GM23248 (cell line): ENCODE measurements around the gene ZNF768. TPM values are rescaled to one million over a fixed set of nuclear protein-coding genes. Genes with fewer than 3 reads are reported as not detected.

ENCODE experiments used
- DNase-seq: peaks from one replicate; pipeline ENCODE4 v3.0.0-alpha.2; 2015
- H2AFZ ChIP-seq: fragments of 200-600 bp; sonication (generic); 2 replicates; pipeline ENCODE4 v1.6.1; 2016; ENCODE audit warnings: antibody characterized with exemption
- H3F3A ChIP-seq: fragments of 200-600 bp; sonication (generic); 2 replicates; pipeline ENCODE4 v1.6.1; 2016; ENCODE audit warnings: mild to moderate bottlenecking, antibody characterized with exemption, mixed run types; ENCODE audit not compliant: insufficient read depth
- H3K27ac ChIP-seq: fragments of 200-600 bp; sonication (generic); 2 replicates; pipeline ENCODE4 v1.5.1; 2016; ENCODE audit warnings: mild to moderate bottlenecking
- H3K27me3 ChIP-seq: fragments of 200-600 bp; sonication (generic); replicated peaks from 2 replicates; pipeline ENCODE4 v1.6.1; 2016; ENCODE audit warnings: mild to moderate bottlenecking; ENCODE audit not compliant: insufficient read depth
- H3K36me3 ChIP-seq: fragments of 200-600 bp; sonication (generic); 2 replicates; pipeline ENCODE4 v1.6.1; 2016; ENCODE audit warnings: low read depth, mild to moderate bottlenecking
- H3K4me1 ChIP-seq: fragments of 200-600 bp; sonication (generic); 2 replicates; pipeline ENCODE4 v1.6.1; 2016; ENCODE audit warnings: mild to moderate bottlenecking; ENCODE audit not compliant: insufficient read depth
- H3K4me2 ChIP-seq: fragments of 200-600 bp; sonication (generic); one replicate; pipeline ENCODE4 v1.6.1; 2016; ENCODE audit warnings: mild to moderate bottlenecking; ENCODE audit not compliant: unreplicated experiment
- H3K4me3 ChIP-seq: fragments of 200-600 bp; sonication (generic); 2 replicates; pipeline ENCODE4 v1.5.1; 2016; ENCODE audit warnings: mild to moderate bottlenecking
- H3K79me2 ChIP-seq: fragments of 200-600 bp; sonication (generic); 2 replicates; pipeline ENCODE4 v1.6.1; 2016; ENCODE audit warnings: mild to moderate bottlenecking; ENCODE audit not compliant: insufficient read depth
- H3K9ac ChIP-seq: fragments of 200-600 bp; sonication (generic); 2 replicates; pipeline ENCODE4 v1.6.1; 2016; ENCODE audit warnings: mild to moderate bottlenecking
- H3K9me2 ChIP-seq: fragments of 200-600 bp; sonication (generic); 2 replicates; pipeline ENCODE4 v1.6.1; 2016; ENCODE audit warnings: mixed run types, mild to moderate bottlenecking, moderate library complexity; ENCODE audit not compliant: insufficient read depth
- H3K9me3 ChIP-seq: fragments of 200-600 bp; sonication (generic); one replicate; pipeline ENCODE4 v1.6.1; 2017; ENCODE audit warnings: low read depth
- H4K20me1 ChIP-seq: fragments of 200-600 bp; sonication (generic); 2 replicates; pipeline ENCODE4 v1.6.0; 2016; ENCODE audit not compliant: insufficient read depth
- EZH2 ChIP-seq: fragments of 200-600 bp; sonication (generic); IDR thresholded peaks from 2 replicates; pipeline ENCODE4 v1.6.1; 2018; ENCODE audit warnings: antibody characterized with exemption, mild to moderate bottlenecking; ENCODE audit not compliant: insufficient read depth, poor library complexity, severe bottlenecking
- EZH2phosphoT487 ChIP-seq: fragments of 200-600 bp; sonication (generic); IDR thresholded peaks from 2 replicates; pipeline ENCODE4 v1.6.1; 2018; ENCODE audit warnings: antibody characterized with exemption, moderate library complexity, mild to moderate bottlenecking, low read depth; ENCODE audit not compliant: insufficient read depth
- WGBS, 2 experiments: methylation state at CpG; one replicate each; pipeline ENCODE4 v1.1.6; 2015 to 2017; ENCODE audit warnings: low lambda C conversion rate in 2 of 2, low coverage in 1 of 2; ENCODE audit errors: missing lambda C conversion rate in 2 of 2; 5-methylcytosine and 5-hydroxymethylcytosine counted together
- in situ Hi-C: fragments of 300-500 bp; cut with MboI; formaldehyde crosslinking; loops from 2 replicates; pipeline ENCODE4 v1.15.0; 2020
- polyA plus RNA-seq: library from polyadenylated mRNA; unstranded; fragments of >200 nt; fragmentation: Nextera tagmentation; extraction: Ambion mirVana; gene quantifications from 2 replicates; pipeline ENCODE4 v1.2.1, GENCODE V29; 2016
- total RNA-seq: library from RNA; depleted of rRNA; stranded (reverse); fragments of >200 nt; shearing (Covaris generic); gene quantifications from 2 replicates; pipeline ENCODE4 v1.2.3, GENCODE V29; 2014

ZNF768 gene
- total and polyA plus RNA-seq, 2 experiments from 2014 or later, result 5.0 to 38.4 TPM

DNA sequence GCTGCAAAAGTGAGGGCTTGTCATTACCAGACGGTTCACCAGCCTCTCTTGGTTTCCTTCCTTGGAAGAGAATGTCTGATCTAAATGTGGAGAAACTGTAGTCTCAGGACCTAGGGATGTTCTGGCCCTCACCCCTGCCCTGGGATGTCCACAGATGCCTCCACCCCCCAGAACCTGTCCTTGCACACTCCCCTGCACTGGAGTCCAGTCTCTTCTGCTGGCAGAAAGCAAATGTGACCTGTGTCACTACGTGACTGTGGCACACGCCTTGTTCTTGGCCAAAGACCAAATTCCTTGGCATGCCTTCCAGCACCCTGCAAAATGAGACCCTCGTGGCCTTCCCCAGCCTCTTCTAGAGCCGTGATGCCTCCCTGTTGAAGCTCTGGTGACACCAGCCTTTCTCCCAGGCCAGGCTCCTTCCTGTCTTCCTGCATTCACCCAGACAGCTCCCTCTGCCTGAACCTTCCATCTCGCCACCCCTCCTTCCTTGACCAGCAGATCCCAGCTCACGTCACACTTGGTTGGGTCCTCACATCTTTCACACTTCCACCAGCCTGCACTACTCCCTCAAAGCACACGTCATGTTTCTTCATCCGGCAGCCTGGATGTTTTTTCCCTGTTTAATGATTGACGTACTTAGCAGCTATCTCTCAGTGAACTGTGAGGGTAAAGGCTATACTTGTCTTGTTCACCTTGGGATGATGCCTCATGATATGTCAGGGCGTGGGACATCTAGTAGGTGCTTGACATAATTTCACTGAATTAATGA lies 4.3 kb downstream of the ZNF768 start:
- DNase-seq, result no peak
- in situ Hi-C loops, result no loop called here
- no peaks in the 10 kb centered on the region for H4K20me1 ChIP-seq
- no peak overlapping the region for H3K9ac ChIP-seq
- no peaks in the 10 kb centered on the region for H3K9me2 ChIP-seq
- no peak for TF ChIP-seq EZH2
- no peak for TF ChIP-seq EZH2phosphoT487
- no peaks in the 10 kb centered on the region for H3K79me2 ChIP-seq
- 0 out of 2 replicates have a peak, but pooled peaks cover 7% of the 10 kb centered on the region for H3F3A ChIP-seq
- 46 to 50% methylated on average over 11 of the region's 11 CpGs for WGBS, 2 experiments
- no peak overlapping the region for H3K4me2 ChIP-seq
- no peak overlapping the region for H2AFZ ChIP-seq
- H3K4me1 ChIP-seq, result no peaks in the 10 kb centered on the region
- H3K27ac ChIP-seq, result no peak overlapping the region
- no peaks in the 10 kb centered on the region; the same call in 1 of the 2 replicates for H3K27me3 ChIP-seq
- no peak overlapping the region for H3K4me3 ChIP-seq
- H3K9me3 ChIP-seq, result no peaks in the 10 kb centered on the region
- no peaks in the 10 kb centered on the region for H3K36me3 ChIP-seq

DNA sequence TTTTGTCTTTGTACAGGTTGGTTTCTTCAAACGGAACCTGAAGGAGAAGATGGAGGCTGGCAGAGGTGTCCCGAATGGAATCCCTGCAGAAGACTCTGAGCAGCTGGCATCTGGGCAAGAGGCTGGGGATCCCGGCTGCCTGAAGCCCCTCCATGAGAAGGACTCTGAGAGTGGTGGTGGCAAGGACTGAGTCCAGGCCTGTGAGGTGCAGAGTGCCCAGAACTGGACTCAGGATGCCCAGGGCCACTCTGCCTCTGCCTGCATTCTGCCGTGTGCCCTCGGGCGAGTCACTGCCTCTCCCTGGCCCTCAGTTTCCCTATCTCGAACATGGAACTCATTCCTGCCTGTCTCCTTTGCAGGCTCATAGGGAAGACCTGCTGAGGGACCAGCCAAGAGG lies 4.9 kb downstream of the ZNF768 start:
- H3K36me3 ChIP-seq, result no peaks in the 10 kb centered on the region
- no peaks in the 10 kb centered on the region for H3K4me1 ChIP-seq
- no peak overlapping the region for H3K4me3 ChIP-seq
- H3K27me3 ChIP-seq, result no peaks in the 10 kb centered on the region; the same call in 1 of the 2 replicates
- H3K4me2 ChIP-seq, result no peak overlapping the region
- 0 out of 2 replicates have a peak, but pooled peaks cover 7% of the 10 kb centered on the region for H3F3A ChIP-seq
- no peak for DNase-seq
- no peak for TF ChIP-seq EZH2phosphoT487
- in situ Hi-C loops, result no loop called here
- H3K27ac ChIP-seq, result no peak overlapping the region
- H3K79me2 ChIP-seq, result no peaks in the 10 kb centered on the region
- WGBS, 2 experiments, result 85 to 93% methylated on average over 7 of the region's 7 CpGs
- no peaks in the 10 kb centered on the region for H3K9me2 ChIP-seq
- no peak overlapping the region for H2AFZ ChIP-seq
- H3K9me3 ChIP-seq, result no peaks in the 10 kb centered on the region
- no peaks in the 10 kb centered on the region for H4K20me1 ChIP-seq
- no peak overlapping the region for H3K9ac ChIP-seq

- Histone ChIP-seq H3K9me2 (no peaks in the 10 kb centered on the region), H3K9ac (no peak overlapping the region), H3K27ac (no peak overlapping the region), H3K27me3 (no peaks in the 10 kb centered on the region; the same call in 1 of the 2 replicates), H3K36me3 (no peaks in the 10 kb centered on the region), H3K79me2 (no peaks in the 10 kb centered on the region), H3K9me3 (no peaks in the 10 kb centered on the region), H3K4me1 (no peaks in the 10 kb centered on the region), H2AFZ (no peak overlapping the region), H3F3A (no peaks in the 10 kb centered on the region), H3K4me2 (no peak overlapping the region), H4K20me1 (no peaks in the 10 kb centered on the region), H3K4me3 (no peak overlapping the region)
- in situ Hi-C loops, result no loop called here
- TF ChIP-seq EZH2phosphoT487, result no peak
- no peak for TF ChIP-seq EZH2
- DNase-seq, result no peak
- 56% methylated on average over 20 of the region's 20 CpGs for WGBS, 2 experiments
Measured at GRCh38 chr16:30519120-30520049, 7.0 kb downstream of the ZNF768 start.

DNA sequence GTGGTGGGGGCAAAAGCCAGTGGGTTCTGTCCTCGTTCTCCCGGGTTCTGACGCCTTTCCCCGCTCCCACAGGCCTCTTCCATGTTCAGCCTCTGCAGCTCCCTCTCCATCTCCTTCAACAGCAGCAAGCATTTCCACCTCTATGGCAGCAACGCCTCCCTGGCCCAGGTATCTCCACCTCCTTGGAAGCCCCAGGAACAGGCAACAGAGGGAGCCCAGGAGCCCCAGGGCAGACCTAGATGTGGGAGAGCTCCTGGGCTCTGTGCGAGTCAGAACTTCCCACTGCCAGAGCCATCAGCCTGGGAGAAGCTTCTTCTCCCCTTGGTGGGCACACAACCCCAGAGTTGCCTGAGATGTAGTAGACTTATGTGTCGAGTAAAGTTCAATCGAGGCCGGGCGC lies 7.8 kb downstream of the ZNF768 start:
- Histone ChIP-seq H2AFZ (no peak overlapping the region), H3K9me2 (no peaks in the 10 kb centered on the region), H3K27me3 (no peaks in the 10 kb centered on the region; the same call in 1 of the 2 replicates), H3K9ac (no peak overlapping the region), H3K79me2 (no peaks in the 10 kb centered on the region), H3K27ac (no peak overlapping the region), H3K4me3 (no peak overlapping the region), H3F3A (no peaks in the 10 kb centered on the region), H3K4me2 (no peak overlapping the region), H3K9me3 (no peaks in the 10 kb centered on the region), H3K36me3 (no peaks in the 10 kb centered on the region), H4K20me1 (no peaks in the 10 kb centered on the region), H3K4me1 (no peaks in the 10 kb centered on the region)
- in situ Hi-C loops, result no loop called here
- WGBS, 2 experiments, result 86 to 88% methylated on average over 10 of the region's 10 CpGs
- no peak for DNase-seq
- no peak for TF ChIP-seq EZH2phosphoT487
- no peak for TF ChIP-seq EZH2
